ENCODE results near the gene TREH. TPM values are rescaled to one million over a fixed set of nuclear protein-coding genes. Genes with fewer than 3 reads are reported as not detected.
A peak's percentile ranks its signal among the peaks of the same experiment; 100 is the strongest.

The TREH gene
- total RNA-seq, 1 donor from 2014 or later = not detected

- DNase-seq (ENCODE audit: low read depth in 2 of 2) = no peak
These were observed 15.5 kb downstream of the TREH start for GRCh38 chr11:118663902-118664301.

GRCh38 chr11:118663381-118663780 lies 16.1 kb downstream of the TREH start:
- no peak for DNase-seq (ENCODE audit: low read depth in 2 of 2)

- no peak for DNase-seq (ENCODE audit: low read depth in 2 of 2)
These were observed 16.8 kb downstream of the TREH start for GRCh38 chr11:118662401-118663271.

GRCh38 chr11:118661425-118662301 lies 17.8 kb downstream of the TREH start:
- DNase-seq (ENCODE audit: low read depth in 2 of 2) = no peak

- DNase-seq (ENCODE audit: low read depth in 2 of 2) = no peak
These were observed 18.6 kb downstream of the TREH start for GRCh38 chr11:118660681-118661424.

DNA sequence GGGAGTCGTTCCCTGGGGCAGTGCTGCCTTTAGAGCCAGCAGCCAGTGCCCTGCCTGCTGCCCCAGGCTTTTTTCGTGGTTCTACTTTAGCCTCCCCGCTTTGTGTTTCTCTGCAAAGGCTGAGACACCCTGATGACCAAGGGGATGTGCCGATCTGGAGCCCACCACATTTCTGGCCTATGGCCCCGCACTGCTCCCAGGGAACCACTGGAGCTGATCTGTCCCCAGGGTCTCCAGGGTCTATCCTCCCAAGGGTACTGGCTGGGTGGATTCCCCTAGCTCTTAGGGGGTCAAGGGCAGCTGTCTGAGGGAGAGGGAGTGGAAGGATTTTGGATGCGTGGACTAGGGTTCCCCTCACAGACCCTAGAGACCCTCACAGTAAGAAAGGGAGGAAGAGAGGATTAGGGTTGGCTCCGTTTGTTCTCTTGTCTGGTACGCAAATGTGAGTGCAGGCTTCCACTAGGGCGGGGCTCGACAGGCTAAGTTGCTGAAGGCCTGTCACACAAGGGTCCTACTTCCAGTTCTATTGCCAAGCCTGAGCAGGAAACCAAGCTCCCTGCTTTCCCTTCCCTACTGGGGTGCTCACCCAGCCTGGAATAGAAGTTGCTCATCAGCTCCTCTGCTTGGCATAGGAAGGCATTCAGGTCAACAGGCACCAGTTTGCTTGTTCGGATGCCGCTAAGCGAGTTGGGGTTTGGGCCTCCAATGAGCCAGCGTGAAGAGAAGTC lies 19.3 kb downstream of the TREH start:
- no peak for DNase-seq (ENCODE audit: low read depth in 2 of 2)

DNA sequence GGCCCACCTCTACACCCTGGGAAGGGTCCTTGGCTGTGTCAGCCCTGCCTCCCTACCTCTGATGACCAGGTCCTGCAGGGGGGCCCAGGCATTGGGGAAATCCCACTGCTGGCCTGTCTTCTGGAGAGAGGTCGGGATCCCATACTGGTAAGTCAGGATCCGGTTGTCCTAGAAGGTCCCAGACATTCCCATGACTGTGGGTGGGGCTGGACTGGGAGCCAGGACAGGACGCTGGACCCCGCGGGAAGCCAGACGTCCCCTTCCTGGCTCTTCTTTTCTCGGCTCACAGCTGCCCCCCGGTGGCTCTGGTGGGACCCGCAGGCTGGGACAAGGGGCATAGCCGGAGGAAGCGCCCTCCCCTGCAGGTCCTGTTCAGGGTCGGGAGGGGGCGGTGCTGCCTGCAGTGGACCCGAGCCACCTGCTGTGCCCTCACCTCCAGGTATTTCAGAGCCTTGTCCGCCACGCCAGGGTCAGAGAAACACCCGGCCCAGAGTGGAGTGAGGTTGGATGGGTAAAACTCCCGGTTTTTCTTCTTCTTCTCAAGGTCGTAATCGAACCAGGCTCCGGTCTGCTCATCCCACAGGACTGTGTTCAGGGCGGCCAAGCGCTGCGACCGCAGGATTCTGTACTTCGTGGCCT lies 20.0 kb downstream of the TREH start:
- peak; percentile 85 to 88 for DNase-seq (ENCODE audit: low read depth in 2 of 2)

DNA sequence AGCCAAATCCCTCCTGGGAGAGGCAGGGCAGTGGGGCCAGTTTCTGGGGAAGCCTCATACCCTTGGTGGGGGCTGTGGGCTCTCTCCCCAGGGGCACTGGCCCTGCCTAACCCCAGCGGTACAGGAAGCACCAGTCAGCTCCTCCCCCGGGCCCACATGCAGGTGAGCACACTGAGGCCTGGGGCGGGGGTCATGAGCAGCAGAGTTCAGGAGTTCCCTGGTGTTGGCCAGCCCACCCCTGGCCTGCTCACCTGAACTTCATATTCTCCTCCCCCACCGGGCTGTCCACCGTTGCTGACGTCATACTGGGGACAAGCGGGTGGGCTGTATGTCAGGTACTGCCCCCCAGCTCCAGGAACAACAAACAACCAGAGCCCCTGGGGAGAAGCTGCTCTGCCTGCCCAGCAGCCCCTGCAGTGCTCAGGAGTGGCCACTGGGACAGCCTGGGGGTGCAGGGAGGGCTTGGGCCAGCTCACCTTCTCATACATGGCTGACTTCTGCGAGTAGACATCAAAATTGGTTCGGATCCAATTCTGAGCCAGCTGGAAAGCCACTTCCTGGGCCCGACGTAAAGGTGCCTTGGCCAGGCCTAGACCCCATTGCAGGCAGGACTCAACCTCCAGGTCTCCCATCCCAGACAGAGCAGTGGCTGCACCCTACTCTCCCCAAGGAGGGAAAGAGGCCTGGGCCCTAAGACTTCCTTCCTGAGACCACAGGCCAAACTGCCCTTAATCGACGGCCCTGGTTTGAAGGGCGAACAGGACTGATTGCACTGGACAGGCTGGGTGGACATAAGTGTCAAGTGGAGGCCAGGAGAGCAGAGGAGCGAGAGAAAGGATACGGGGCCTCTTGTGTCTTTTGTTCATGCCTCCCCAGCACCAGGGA lies 20.8 kb downstream of the TREH start:
- peak in 1 of 2 donors; percentile 24 for DNase-seq (ENCODE audit: low read depth in 2 of 2)

DNA sequence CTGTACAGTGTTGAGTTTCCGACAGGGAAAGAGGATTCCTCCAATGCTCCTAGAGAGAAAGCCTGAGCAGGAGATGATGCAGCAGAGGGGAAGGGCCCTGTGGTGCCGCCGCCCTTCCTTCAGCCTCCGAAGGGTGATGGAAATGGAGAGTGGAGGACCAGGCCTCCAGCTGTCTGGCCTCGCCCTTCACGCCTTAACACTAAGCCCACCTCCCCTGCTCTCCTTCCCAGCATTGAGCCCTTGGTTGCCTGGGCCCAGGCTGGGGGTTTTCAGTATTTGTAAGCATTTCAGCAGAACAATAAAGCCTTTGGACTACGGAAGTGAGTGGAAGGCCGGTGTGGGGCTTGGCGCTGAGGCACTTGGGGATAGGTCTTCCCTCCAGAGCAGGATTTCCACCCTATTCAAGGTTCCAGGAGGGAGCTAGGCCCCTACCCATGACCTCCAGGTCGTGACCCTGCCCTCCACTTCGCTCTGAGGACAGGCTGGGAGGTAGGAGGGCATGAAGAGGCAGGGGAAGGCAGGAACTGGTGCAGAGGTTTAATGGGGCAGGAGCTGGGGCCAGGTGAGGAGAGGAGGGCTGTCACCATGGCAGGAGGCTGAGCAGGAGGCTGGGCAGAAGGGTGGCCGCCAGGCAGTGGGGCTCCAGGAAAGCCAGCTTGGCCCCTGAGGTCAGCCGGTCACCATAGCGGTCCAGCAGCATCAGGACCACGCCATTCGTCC lies 21.6 kb downstream of the TREH start:
- no peak for DNase-seq (ENCODE audit: low read depth in 2 of 2)

DNA sequence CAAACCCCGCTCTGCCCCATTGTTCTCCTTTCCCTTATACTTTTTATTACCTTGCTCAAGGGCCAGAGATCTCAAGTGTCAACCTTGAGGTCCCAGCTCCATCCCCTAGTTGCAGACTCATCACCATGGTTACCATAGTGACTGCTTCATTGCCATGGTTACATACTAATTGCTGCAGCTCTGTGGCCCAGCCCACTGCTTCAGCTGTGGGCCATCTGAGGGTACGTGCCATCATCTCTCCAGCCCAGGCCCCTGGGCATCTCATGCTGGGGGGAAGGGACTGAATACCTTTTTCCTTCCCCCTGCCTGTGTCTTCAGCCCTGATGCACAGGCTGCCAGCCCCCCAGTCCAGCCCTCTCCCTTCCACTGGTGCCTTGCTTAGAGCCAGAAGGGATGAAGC lies 22.2 kb downstream of the TREH start:
- DNase-seq (ENCODE audit: low read depth in 2 of 2) = no peak

DNA sequence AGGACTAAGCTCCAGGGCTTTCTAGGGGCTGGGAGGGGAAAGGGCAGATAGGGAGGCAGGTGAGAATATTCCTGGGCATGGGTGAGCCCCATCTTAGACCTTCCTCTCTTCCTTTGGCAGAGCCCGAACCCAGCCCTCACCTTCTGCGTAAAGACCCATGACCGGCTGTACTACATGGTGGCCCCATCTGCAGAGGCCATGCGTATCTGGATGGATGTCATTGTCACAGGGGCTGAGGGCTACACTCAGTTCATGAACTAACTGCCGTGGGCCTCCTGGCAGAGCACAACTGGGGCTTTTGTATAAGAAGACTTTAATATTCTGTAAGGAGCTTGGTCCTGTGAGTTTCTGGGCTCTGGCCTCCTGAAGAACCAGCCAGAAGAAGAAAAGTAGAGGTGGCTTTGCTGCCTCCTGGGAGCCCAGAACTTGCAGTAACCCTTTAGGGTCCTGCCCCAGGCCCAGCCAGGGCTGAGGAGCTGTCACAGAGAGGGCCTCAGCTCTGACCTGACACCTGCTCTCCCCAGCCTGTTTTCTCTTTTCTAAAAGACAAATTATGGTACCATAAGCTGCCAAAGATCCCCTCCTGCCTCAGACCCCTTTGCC lies 22.8 kb downstream of the TREH start:
- DNase-seq (ENCODE audit: low read depth in 2 of 2) = no peak

DNA sequence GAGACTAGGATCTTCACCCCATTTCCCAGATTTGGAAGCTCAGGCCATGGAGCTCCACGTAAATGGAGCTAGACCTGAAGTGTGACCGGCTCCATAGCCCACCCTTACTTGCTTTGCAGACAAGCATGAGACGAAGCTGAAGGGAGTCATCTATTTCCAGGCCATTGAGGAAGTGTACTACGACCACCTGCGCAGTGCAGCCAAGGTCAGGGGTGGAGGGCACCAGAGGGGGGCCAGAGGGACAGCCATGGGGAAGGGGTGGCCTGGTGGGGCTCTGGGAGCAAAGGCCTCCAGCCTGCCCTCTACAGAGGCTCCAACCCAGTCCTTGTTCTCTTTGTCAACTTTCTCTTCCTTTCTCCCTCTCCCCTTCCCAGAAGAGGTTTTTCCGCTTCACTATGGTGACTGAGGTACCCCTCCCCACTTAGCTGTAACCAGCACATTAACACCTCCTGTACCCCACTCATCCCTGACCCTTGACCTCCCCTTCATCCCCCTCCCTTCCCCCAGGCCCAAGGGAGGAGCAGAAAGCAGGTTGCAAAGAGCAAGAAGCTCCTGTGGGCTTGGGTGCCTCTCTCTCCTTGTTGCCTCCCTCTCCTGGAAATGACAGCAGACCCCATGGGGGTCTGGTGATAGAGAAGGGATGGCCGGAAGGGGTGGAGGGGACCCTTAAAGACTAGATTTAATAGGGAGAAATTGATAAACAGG lies 23.8 kb downstream of the TREH start:
- DNase-seq (ENCODE audit: low read depth in 2 of 2) = no peak

- DNase-seq (ENCODE audit: low read depth in 2 of 2) = no peak
These were observed 25.6 kb downstream of the TREH start for GRCh38 chr11:118653684-118654390.

DNA sequence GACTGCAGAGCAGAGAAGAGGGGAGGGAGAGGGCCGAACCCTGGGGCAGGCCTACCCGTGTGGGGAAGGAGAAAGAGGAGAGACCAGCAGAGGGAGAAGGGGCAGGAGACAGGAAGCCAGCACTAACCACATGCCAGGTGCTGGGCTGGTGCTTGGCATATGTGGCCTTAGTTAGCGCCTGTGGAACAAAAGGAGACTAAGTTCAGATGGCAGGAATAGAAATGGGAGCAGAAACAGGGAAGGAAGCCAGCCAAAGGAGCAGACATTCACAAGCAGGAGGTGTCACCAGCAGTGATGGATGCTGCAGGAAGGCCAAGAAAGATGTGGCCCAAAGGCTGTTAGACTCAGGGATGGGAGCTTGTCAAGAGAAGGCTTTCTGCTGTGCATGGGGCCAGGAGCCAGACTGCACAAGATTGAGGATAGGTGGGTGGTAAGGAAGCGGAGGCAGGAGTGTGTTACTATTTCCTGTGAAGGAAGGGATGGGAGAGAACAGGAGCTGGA lies 26.7 kb downstream of the TREH start:
- DNase-seq (ENCODE audit: low read depth in 2 of 2) = peak in 1 of 2 donors; percentile 31

DNA sequence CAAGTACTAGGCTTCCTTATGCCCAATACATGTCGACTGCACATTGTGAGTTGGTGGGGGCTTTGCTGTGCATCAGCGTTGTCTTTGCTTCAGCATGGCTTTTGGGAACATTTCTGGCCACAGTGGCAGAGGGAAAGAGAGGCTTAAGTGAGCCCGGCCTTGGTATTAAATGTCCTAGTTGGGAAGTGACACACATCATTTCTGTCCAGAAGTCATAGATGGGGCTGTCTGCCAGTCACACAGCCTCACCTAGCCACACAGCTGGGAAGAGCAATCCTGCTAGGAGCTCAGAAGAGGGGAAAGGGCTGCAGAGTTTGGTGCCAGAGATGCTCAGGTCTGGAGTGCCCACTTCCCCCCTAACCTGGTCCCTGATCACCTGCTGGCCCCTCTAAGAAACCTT lies 27.6 kb downstream of the TREH start:
- no peak for DNase-seq (ENCODE audit: low read depth in 2 of 2)

GRCh38 chr11:118650366-118650765 lies 29.1 kb downstream of the TREH start:
- DNase-seq (ENCODE audit: low read depth in 2 of 2) = no peak

- DNase-seq (ENCODE audit: low read depth in 2 of 2) = no peak
These were observed 29.5 kb downstream of the TREH start for GRCh38 chr11:118649941-118650340.
